H9 (cell line): ENCODE data around the gene OR5K1. TPM values are rescaled to one million over a fixed set of nuclear protein-coding genes. Genes with fewer than 3 reads are reported as not detected.

Source experiments
- DNase-seq: peaks from one replicate; pipeline ENCODE4 v3.0.0-alpha.2; 2017
- H2AFZ ChIP-seq: one replicate; pipeline ENCODE4 v1.6.1; 2013; ENCODE audit warnings: mild to moderate bottlenecking, low read length, control low read depth, moderate library complexity
- H2AK5ac ChIP-seq: 2 replicates; pipeline ENCODE4 v1.6.1; 2013; ENCODE audit warnings: low read length, control low read depth, mixed read lengths; ENCODE audit not compliant: insufficient read length
- H2BK120ac ChIP-seq: one replicate; pipeline ENCODE4 v1.6.1; 2013; ENCODE audit warnings: low read depth, mild to moderate bottlenecking, low read length, control low read depth, inconsistent platforms; ENCODE audit not compliant: poor library complexity, severe bottlenecking
- H2BK12ac ChIP-seq: 2 replicates; pipeline ENCODE4 v1.6.1; 2013; ENCODE audit warnings: low read length, control low read depth, mixed read lengths, low read depth; ENCODE audit not compliant: insufficient read length
- H2BK15ac ChIP-seq: 2 replicates; pipeline ENCODE4 v1.6.1; 2013; ENCODE audit warnings: low read depth, low read length, control low read depth
- H2BK20ac ChIP-seq: one replicate; pipeline ENCODE4 v1.6.1; 2013; ENCODE audit warnings: low read depth, mild to moderate bottlenecking, low read length, control low read depth, inconsistent platforms; ENCODE audit not compliant: poor library complexity, severe bottlenecking
- H2BK5ac ChIP-seq: 2 replicates; pipeline ENCODE4 v1.6.1; 2013; ENCODE audit warnings: low read length, control low read depth, mixed read lengths; ENCODE audit not compliant: insufficient read length
- H3K14ac ChIP-seq: 2 replicates; pipeline ENCODE4 v1.6.1; 2013; ENCODE audit warnings: low read length, control low read depth; ENCODE audit not compliant: insufficient read depth
- H3K18ac ChIP-seq: 2 replicates; pipeline ENCODE4 v1.6.1; 2013; ENCODE audit warnings: low read depth, mild to moderate bottlenecking, mixed read lengths, low read length, control low read depth; ENCODE audit not compliant: insufficient read length
- H3K23ac ChIP-seq: 2 replicates; pipeline ENCODE4 v1.6.1; 2013; ENCODE audit warnings: low read length, control low read depth, mixed read lengths, low read depth; ENCODE audit not compliant: insufficient read length
- H3K23me2 ChIP-seq: 2 replicates; pipeline ENCODE4 v1.6.1; 2013; ENCODE audit warnings: low read depth, mild to moderate bottlenecking, mixed read lengths, low read length, control low read depth; ENCODE audit not compliant: insufficient read length, poor library complexity, severe bottlenecking
- H3K27ac ChIP-seq: 2 replicates; pipeline ENCODE4 v1.5.1; 2013; ENCODE audit warnings: low read length, control low read depth, mixed read lengths, low read depth; ENCODE audit not compliant: insufficient read length
- H3K27me3 ChIP-seq: 2 replicates; pipeline ENCODE4 v1.6.1; 2013; ENCODE audit warnings: low read length, control low read depth, inconsistent platforms; ENCODE audit not compliant: insufficient read depth
- H3K4ac ChIP-seq: 2 replicates; pipeline ENCODE4 v1.6.1; 2013; ENCODE audit warnings: low read depth, mild to moderate bottlenecking, control low read depth, inconsistent platforms, low read length, moderate library complexity
- H3K4me1 ChIP-seq: 2 replicates; pipeline ENCODE4 v1.6.1; 2013; ENCODE audit warnings: low read length, control low read depth, inconsistent platforms; ENCODE audit not compliant: insufficient read depth
- H3K4me2 ChIP-seq: 2 replicates; pipeline ENCODE4 v1.6.1; 2013; ENCODE audit warnings: low read length, control low read depth, mixed read lengths; ENCODE audit not compliant: insufficient read length, insufficient read depth
- H3K56ac ChIP-seq: 2 replicates; pipeline ENCODE4 v1.6.1; 2013; ENCODE audit warnings: low read depth, mild to moderate bottlenecking, mixed read lengths, low read length, control low read depth; ENCODE audit not compliant: insufficient read length
- H3K79me1 ChIP-seq: 2 replicates; pipeline ENCODE4 v1.6.1; 2013; ENCODE audit warnings: low read depth, mild to moderate bottlenecking, moderate library complexity, low read length, control low read depth, inconsistent platforms; ENCODE audit not compliant: insufficient read depth, poor library complexity, severe bottlenecking
- H3K79me2 ChIP-seq: 2 replicates; pipeline ENCODE4 v1.6.1; 2013; ENCODE audit warnings: low read length, control low read depth, inconsistent platforms; ENCODE audit not compliant: insufficient read depth
- H3K9ac ChIP-seq: 2 replicates; pipeline ENCODE4 v1.6.1; 2013; ENCODE audit warnings: low read length, control low read depth, mixed read lengths; ENCODE audit not compliant: insufficient read length; ENCODE audit errors: extremely low read depth
- H3K9me3 ChIP-seq: one replicate; pipeline ENCODE4 v1.6.1; 2013; ENCODE audit warnings: low read depth, low read length, inconsistent platforms; ENCODE audit not compliant: control insufficient read depth
- H3T11ph ChIP-seq: one replicate; pipeline ENCODE4 v1.6.1; 2013; ENCODE audit warnings: mild to moderate bottlenecking, low read length, control low read depth, inconsistent platforms
- H4K20me1 ChIP-seq: one replicate; pipeline ENCODE4 v1.6.1; 2013; ENCODE audit not compliant: control insufficient read depth, insufficient read length, insufficient read depth
- H4K5ac ChIP-seq: 2 replicates; pipeline ENCODE4 v1.6.1; 2013; ENCODE audit warnings: low read depth, mild to moderate bottlenecking, mixed read lengths, low read length, control low read depth; ENCODE audit not compliant: insufficient read length
- H4K8ac ChIP-seq: replicated peaks from 2 replicates; pipeline ENCODE4 v1.6.1; 2013; ENCODE audit warnings: low read length, control low read depth, mixed read lengths, low read depth; ENCODE audit not compliant: insufficient read length
- H4K91ac ChIP-seq: 2 replicates; pipeline ENCODE4 v1.6.1; 2013; ENCODE audit warnings: low read depth, mild to moderate bottlenecking, moderate library complexity, mixed read lengths, low read length, control low read depth; ENCODE audit not compliant: insufficient read length
- H3K27ac Mint-ChIP-seq, 3 experiments: 2 replicates in 2 of 3; 3 replicates in 1 of 3; pipeline ENCODE4 v1.8.0; 2020 to 2021; ENCODE audit warnings: mixed read lengths in 3 of 3, mild to moderate bottlenecking in 1 of 3, moderate library complexity in 1 of 3
- H3K27me3 Mint-ChIP-seq: 2 replicates; pipeline ENCODE4 v1.8.0; 2021; ENCODE audit warnings: low read depth, mild to moderate bottlenecking, moderate library complexity, mixed read lengths
- H3K36me3 Mint-ChIP-seq, 3 experiments: 2 replicates in 2 of 3; 3 replicates in 1 of 3; pipeline ENCODE4 v1.8.0; 2020 to 2021; ENCODE audit warnings: low read depth in 3 of 3, mixed read lengths in 3 of 3; ENCODE audit not compliant: insufficient read depth in 1 of 3
- H3K4me1 Mint-ChIP-seq, 2 experiments: 2 replicates each; pipeline ENCODE4 v1.8.0; 2020; ENCODE audit warnings: mixed read lengths in 2 of 2
- H3K4me3 Mint-ChIP-seq, 2 experiments: 2 replicates in 1 of 2; 3 replicates in 1 of 2; pipeline ENCODE4 v1.8.0; 2020 to 2021; ENCODE audit warnings: mild to moderate bottlenecking in 2 of 2, mixed read lengths in 2 of 2, moderate library complexity in 1 of 2
- H3K9me3 Mint-ChIP-seq, 2 experiments: 2 replicates in 1 of 2; 3 replicates in 1 of 2; pipeline ENCODE4 v1.8.0; 2020; ENCODE audit warnings: mild to moderate bottlenecking in 2 of 2, mixed read lengths in 2 of 2, moderate library complexity in 1 of 2
- WGBS: extraction: QIAGEN DNeasy Blood & Tissue Kit; methylation state at CpG from one replicate; pipeline ENCODE4 v1.1.7; 2013; ENCODE audit warnings: missing lambda C conversion rate, low lambda C conversion rate, mixed read lengths; ENCODE audit not compliant: insufficient read length; ENCODE audit errors: extremely low coverage; 5-methylcytosine and 5-hydroxymethylcytosine counted together
- total RNA-seq: library from RNA; stranded (reverse); gene quantifications from 2 replicates; pipeline ENCODE4 v1.2.1, GENCODE V29; 2021
- TF ChIP-seq, protein P1 (sequence below): fragments of 200-600 bp; sonication (generic); conservative IDR thresholded peaks from 3 replicates; pipeline ENCODE4 v1.8.0; 2021; ENCODE audit warnings: antibody characterized with exemption, mild to moderate bottlenecking

OR5K1 gene
- total RNA-seq, 1 experiment from 2014 or later: not detected

- Histone ChIP-seq H3K23me2 (no peaks in the 10 kb centered on the region), H3K27me3 (no peaks in the 10 kb centered on the region), H2AFZ (no peak overlapping the region), H2BK12ac (no peak overlapping the region), H3K27ac (no peak overlapping the region), H3K4ac (no peak overlapping the region), H2BK15ac (no peak overlapping the region), H3K79me1 (no peaks in the 10 kb centered on the region), H3K56ac (no peak overlapping the region), H4K5ac (no peak overlapping the region), H3K4me1 (peaks cover 2% of the 10 kb centered on the region; the same call in 1 of the 2 replicates), H4K20me1 (no peaks in the 10 kb centered on the region), H3T11ph (no peak overlapping the region), H3K14ac (no peak overlapping the region), H4K91ac (no peak overlapping the region), H2AK5ac (no peak overlapping the region), H3K79me2 (no peaks in the 10 kb centered on the region), H4K8ac (no peak overlapping the region), H3K4me2 (no peak overlapping the region), H3K18ac (no peak overlapping the region), H2BK120ac (no peak overlapping the region), H2BK20ac (no peak overlapping the region), H3K23ac (no peak overlapping the region), H3K9ac (no peak overlapping the region), H2BK5ac (no peak overlapping the region), H3K9me3 (no peaks in the 10 kb centered on the region)
- Mint-ChIP-seq H3K9me3 (no peaks in the 10 kb centered on the region), H3K4me3 (no peak overlapping the region), H3K27me3 (no peaks in the 10 kb centered on the region), H3K27ac (no peak overlapping the region), H3K36me3 (peaks cover 5 to 20% (median 16%) of the 10 kb centered on the region in 3 experiments; a peak in 5 of 7 replicates), H3K4me1 (peaks cover 3 to 8% of the 10 kb centered on the region in 2 experiments)
- TF ChIP-seq, protein P1, sequence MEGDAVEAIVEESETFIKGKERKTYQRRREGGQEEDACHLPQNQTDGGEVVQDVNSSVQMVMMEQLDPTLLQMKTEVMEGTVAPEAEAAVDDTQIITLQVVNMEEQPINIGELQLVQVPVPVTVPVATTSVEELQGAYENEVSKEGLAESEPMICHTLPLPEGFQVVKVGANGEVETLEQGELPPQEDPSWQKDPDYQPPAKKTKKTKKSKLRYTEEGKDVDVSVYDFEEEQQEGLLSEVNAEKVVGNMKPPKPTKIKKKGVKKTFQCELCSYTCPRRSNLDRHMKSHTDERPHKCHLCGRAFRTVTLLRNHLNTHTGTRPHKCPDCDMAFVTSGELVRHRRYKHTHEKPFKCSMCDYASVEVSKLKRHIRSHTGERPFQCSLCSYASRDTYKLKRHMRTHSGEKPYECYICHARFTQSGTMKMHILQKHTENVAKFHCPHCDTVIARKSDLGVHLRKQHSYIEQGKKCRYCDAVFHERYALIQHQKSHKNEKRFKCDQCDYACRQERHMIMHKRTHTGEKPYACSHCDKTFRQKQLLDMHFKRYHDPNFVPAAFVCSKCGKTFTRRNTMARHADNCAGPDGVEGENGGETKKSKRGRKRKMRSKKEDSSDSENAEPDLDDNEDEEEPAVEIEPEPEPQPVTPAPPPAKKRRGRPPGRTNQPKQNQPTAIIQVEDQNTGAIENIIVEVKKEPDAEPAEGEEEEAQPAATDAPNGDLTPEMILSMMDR: no peak
- no peak for DNase-seq
- WGBS: no CpG with 5 or more reads among the region's 4 CpGs
Observed at GRCh38 chr3:98513091-98513511, 50.1 kb downstream of the OR5K1 start.
